ENCODE results near the gene MCEMP1. TPM values are rescaled to one million over a fixed set of nuclear protein-coding genes. Genes with fewer than 3 reads are reported as not detected.

Gene MCEMP1
- total and polyA plus RNA-seq, 12 donors: 0.17 to 1.2 (median 0.30) TPM; not detected in 5

GRCh38 chr19:7679771-7680605 lies 3.1 kb downstream of the MCEMP1 start:
- Histone ChIP-seq H3K4me3 (peak overlapping the region in 9 of 10 donors; percentile 94 to 100 (median 100)), H3K4me1 (peaks cover 0 to 39% (median 13%) of the 10 kb centered on the region in 9 donors), H3K27ac (peak overlapping the region in 1 of 10 donors; percentile 99), H3K9me3 (no peaks in the 10 kb centered on the region), H3K27me3 (peaks cover 0 to 32% (median 15%) of the 10 kb centered on the region in 7 donors), H3K36me3 (peaks cover 0 to 31% (median 6%) of the 10 kb centered on the region in 9 donors)
- DNase-seq: no peak
- 48 to 54% methylated on average over 22 of the region's 22 CpGs for WGBS, 2 donors
- ATAC-seq: peak in 1 of 8 donors; percentile 6
- intact Hi-C loops (cut with DNase I): loop anchor here (1.0 to 10.0 kb wide), 14 partner anchors 27 to 575 kb away; no protein-coding TSS in a partner anchor
- no peak for TF ChIP-seq CTCF (IDR thresholded peaks at IDR 0.05)

- ATAC-seq: peak; percentile 87 to 93 (median 88)
- peak; percentile 86 to 100 (median 98) for TF ChIP-seq CTCF (IDR thresholded peaks at IDR 0.05)
- no peaks in the 10 kb centered on the region for H3K9me3 ChIP-seq
- H3K36me3 ChIP-seq: peaks cover 0 to 35% (median 6%) of the 10 kb centered on the region in 9 donors
- peak; percentile 84 to 90 for DNase-seq
- peak within 1 kb of the TSS; percentile 33 to 99 (median 90) for H3K27ac ChIP-seq
- intact Hi-C loops (cut with DNase I): loop anchor here in 7 of 10 donors (1.0 to 10.0 kb wide), 12 partner anchors 28 to 328 kb away; no protein-coding TSS in a partner anchor
- peaks cover 0 to 27% (median 15%) of the 10 kb centered on the region in 7 donors for H3K27me3 ChIP-seq
- WGBS, 2 donors: 0% methylated on average over 74 to 79 of the region's 79 CpGs
- peaks cover 0 to 37% (median 13%) of the 10 kb centered on the region in 9 donors for H3K4me1 ChIP-seq
- peak within 1 kb of the TSS; percentile 94 to 100 (median 100) for H3K4me3 ChIP-seq
Measured at GRCh38 chr19:7680606-7681339, 3.9 kb downstream of the MCEMP1 start, which contains the start of gene TRAPPC5. TSS of gene TRAPPC5 (plus strand) at chr19:7680833. CDS start at chr19:7682254, 1,421 bp downstream.

- Histone ChIP-seq H3K27me3 (peaks cover 0 to 21% (median 15%) of the 10 kb centered on the region in 7 donors), H3K4me1 (peaks cover 0 to 32% (median 13%) of the 10 kb centered on the region in 9 donors), H3K36me3 (peaks cover 0 to 35% (median 6%) of the 10 kb centered on the region in 9 donors), H3K27ac (peak overlapping the region in 9 of 10 donors; percentile 81 to 99 (median 90)), H3K9me3 (no peaks in the 10 kb centered on the region), H3K4me3 (peak overlapping the region; percentile 94 to 100 (median 100))
- 3 to 6% methylated on average over 43 of the region's 43 CpGs for WGBS, 2 donors
- DNase-seq: peak; percentile 67 to 83
- intact Hi-C loops (cut with DNase I): loop anchor here in 7 of 10 donors (2.0 to 10.0 kb wide), 10 partner anchors 29 to 329 kb away; no protein-coding TSS in a partner anchor
- ATAC-seq: peak; percentile 63 to 86 (median 70)
- peak; percentile 4 to 65 (median 37) for TF ChIP-seq CTCF (IDR thresholded peaks at IDR 0.05)
Measured at GRCh38 chr19:7681340-7682174, 4.7 kb downstream of the MCEMP1 start.
